Adrenal gland (tissue), 12 donors: ENCODE results near the gene ATP9B. TPM values are rescaled to one million over a fixed set of nuclear protein-coding genes. Genes with fewer than 3 reads are reported as not detected.

ENCODE experiments used
- DNase-seq, 7 donors: peaks; one replicate each; pipeline ENCODE4 v3.0.0-alpha.2; 2019 to 2020
- H3K27ac ChIP-seq, 5 donors: fragments of 200-600 bp; sonication (generic) in 4 of 5; 1 replicate in 3 of 5; 2 replicates in 2 of 5; pipeline versions ENCODE4 v1.5.1 to v1.8.0; 2016 to 2020; ENCODE audit warnings: mild to moderate bottlenecking in 1 of 5
- H3K27me3 ChIP-seq: fragments of 200-600 bp; 2 replicates; pipeline ENCODE4 v1.8.0; 2021
- H3K36me3 ChIP-seq, 2 donors: fragments of 200-600 bp; replicated peaks in 1 of 2; 1 replicate in 1 of 2; 2 replicates in 1 of 2; pipeline versions ENCODE4 v1.5.1 to v1.8.0; 2018 to 2022
- H3K4me1 ChIP-seq, 2 donors: fragments of 200-600 bp; replicated peaks in 1 of 2; 1 replicate in 1 of 2; 2 replicates in 1 of 2; pipeline versions ENCODE4 v1.5.1 to v1.8.0; 2018 to 2021
- H3K4me3 ChIP-seq, 4 donors: fragments of 200-600 bp; sonication (generic) in 3 of 4; one replicate each; pipeline ENCODE4 v1.5.1; 2016 to 2018
- H3K9me3 ChIP-seq, 3 donors: fragments of 200-600 bp; sonication (generic) in 1 of 3; replicated peaks in 1 of 3; 1 replicate in 2 of 3; 2 replicates in 1 of 3; pipeline versions ENCODE4 v1.5.1 to v1.8.0; 2016 to 2021
- CTCF ChIP-seq, 6 experiments: fragments of 450-650 bp in 4 of 6; fragments of 200-600 bp in 2 of 6; sonication (generic) in 1 of 6; IDR thresholded peaks; 1 replicate in 5 of 6; 2 replicates in 1 of 6; pipeline versions ENCODE4 v1.5.1 to v1.8.0; 2016 to 2021; ENCODE audit warnings: antibody characterized with exemption in 6 of 6, mild to moderate bottlenecking in 2 of 6, moderate library complexity in 1 of 6
- POLR2A ChIP-seq, 2 donors: fragments of 450-650 bp; IDR thresholded peaks; one replicate each; pipeline ENCODE4 v1.6.1; 2017; ENCODE audit warnings: antibody characterized with exemption in 2 of 2, mild to moderate bottlenecking in 2 of 2, moderate library complexity in 1 of 2
- WGBS, 4 donors: extraction: QIAGEN DNeasy Blood & Tissue Kit in 2 of 4; methylation state at CpG; one replicate each; pipeline versions ENCODE4 v1.1.5 to v1.1.7; 2013 to 2017; 5-methylcytosine and 5-hydroxymethylcytosine counted together
- intact Hi-C, 2 donors: fragments of 100-400 bp; cut with DNase I; formaldehyde crosslinking; loops; one replicate each; pipeline versions ENCODE4 v1.14.1 to v1.15.0; 2022 to 2023
- polyA plus RNA-seq, 3 donors: library from polyadenylated mRNA; stranded (reverse); fragments of 200-250 nt in 2 of 3; fragments of 350-450 nt in 1 of 3; fragmentation: Illumina TruSeq in 1 of 3; extraction: RNeasy Lipid Tissue Mini Kit (QIAGEN cat#74804) in 1 of 3; gene quantifications; one replicate each; pipeline ENCODE4 v1.2.3, GENCODE V29; 2013 to 2014
- total RNA-seq, 9 donors: library from RNA; depleted of rRNA in 4 of 9; stranded (reverse); fragments of >200 nt in 4 of 9; fragments of 120-200 nt in 1 of 9; fragmentation: NEBNext Ultra II Directional in 1 of 9; extraction: Animal tissue kit (Norgen Biotek cat#: 25700) in 1 of 9; gene quantifications; one replicate each; pipeline versions ENCODE4 v1.1.0 to v1.2.4, GENCODE V29; 2013 to 2023
- donor health status: healthy with polysubstance abuse.
- donor health status: Bipolar disorder and iron deficiency.
- donor health status: DM: yes; HTN: yes; CAD: no.
- donor health status: DM: no; HTN: no; CAD: no.
- donor health status: DM: no; HTN: no; CAD: no.
- donor health status: DM: yes; HTN: yes; CAD: no.

Gene ATP9B
- total and polyA plus RNA-seq, 12 donors, result 16.3 to 36.0 (median 27.7) TPM

GRCh38 chr18:79344208-79344581, 275.0 kb downstream of the ATP9B start:
- no peak overlapping the region for H3K4me3 ChIP-seq
- no peak for TF ChIP-seq POLR2A (IDR thresholded peaks at IDR 0.05)
- no peak for TF ChIP-seq CTCF (IDR thresholded peaks at IDR 0.05)
- no peaks in the 10 kb centered on the region for H3K4me1 ChIP-seq
- DNase-seq, result no peak
- intact Hi-C loops, result no loop called here
- 89 to 100% (median 96%) methylated on average over 2 of the region's 2 CpGs for WGBS, 4 donors
- H3K27ac ChIP-seq, result no peak overlapping the region
- H3K27me3 ChIP-seq, result no peaks in the 10 kb centered on the region
- H3K36me3 ChIP-seq, result peaks cover 0 to 40% of the 10 kb centered on the region in 2 donors
- H3K9me3 ChIP-seq, result no peaks in the 10 kb centered on the region

- Histone ChIP-seq H3K4me1 (no peaks in the 10 kb centered on the region), H3K27ac (no peak overlapping the region), H3K4me3 (no peak overlapping the region), H3K27me3 (no peaks in the 10 kb centered on the region), H3K36me3 (peaks cover 0 to 47% of the 10 kb centered on the region in 2 donors), H3K9me3 (no peaks in the 10 kb centered on the region)
- no peak for TF ChIP-seq POLR2A (IDR thresholded peaks at IDR 0.05)
- TF ChIP-seq CTCF (IDR thresholded peaks at IDR 0.05), result no peak
- intact Hi-C loops, result no loop called here
- DNase-seq, result no peak
- 91 to 99% (median 96%) methylated on average over 8 to 11 of the region's 11 CpGs for WGBS, 4 donors
Measured at GRCh38 chr18:79345366-79345765, 276.2 kb downstream of the ATP9B start.

DNA sequence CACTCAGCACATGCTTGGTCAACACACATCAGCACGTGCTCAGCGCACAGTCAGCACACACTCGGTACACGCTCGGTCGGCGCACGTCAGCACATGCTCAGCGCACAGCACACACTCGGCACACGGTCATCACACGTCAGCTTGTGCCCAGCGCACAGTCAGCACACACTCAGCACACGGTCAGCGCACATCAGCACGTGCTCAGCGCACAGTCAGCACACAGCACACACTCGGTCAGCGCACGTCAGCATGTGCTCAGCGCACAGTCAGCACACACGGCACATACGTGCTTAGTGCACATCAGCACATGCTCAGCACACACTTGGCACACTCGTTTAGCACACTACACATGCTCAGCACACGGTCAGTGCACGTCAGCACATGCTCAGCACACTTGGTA, 276.8 kb downstream of the ATP9B start:
- H3K4me1 ChIP-seq, result no peaks in the 10 kb centered on the region
- no peak overlapping the region for H3K27ac ChIP-seq
- DNase-seq, result no peak
- TF ChIP-seq POLR2A (IDR thresholded peaks at IDR 0.05), result no peak
- TF ChIP-seq CTCF (IDR thresholded peaks at IDR 0.05), result no peak
- H3K27me3 ChIP-seq, result no peaks in the 10 kb centered on the region
- H3K4me3 ChIP-seq, result no peak overlapping the region
- intact Hi-C loops, result no loop called here
- H3K9me3 ChIP-seq, result no peaks in the 10 kb centered on the region
- WGBS, 4 donors, result 89 to 98% (median 97%) methylated on average over 9 to 26 of the region's 26 CpGs
- H3K36me3 ChIP-seq, result peaks cover 0 to 53% of the 10 kb centered on the region in 2 donors

DNA sequence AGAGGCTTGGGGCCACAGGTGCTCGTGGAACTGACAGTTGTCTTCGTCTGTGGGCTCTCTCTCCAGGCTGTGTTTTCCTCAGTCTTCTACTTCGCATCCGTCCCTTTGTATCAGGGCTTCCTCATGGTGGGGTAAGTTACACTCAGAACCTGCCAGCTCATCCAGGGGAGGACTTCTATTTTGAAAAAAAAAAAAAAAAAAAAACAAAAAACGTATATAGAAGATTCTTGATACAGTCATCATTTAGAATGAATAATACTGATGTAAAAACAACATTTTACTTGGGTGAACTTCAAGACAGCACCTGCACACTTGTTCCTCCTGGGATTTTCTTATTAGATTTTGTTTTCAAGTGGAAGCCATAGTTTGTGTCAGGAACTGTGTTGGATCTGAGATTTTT, 278.9 kb downstream of the ATP9B start:
- no peak overlapping the region for H3K4me3 ChIP-seq
- H3K27me3 ChIP-seq, result no peaks in the 10 kb centered on the region
- WGBS, 4 donors, result 81 to 90% (median 84%) methylated on average over 5 of the region's 5 CpGs
- no peak overlapping the region for H3K27ac ChIP-seq
- TF ChIP-seq POLR2A (IDR thresholded peaks at IDR 0.05) (no peak), CTCF (IDR thresholded peaks at IDR 0.05) (no peak)
- intact Hi-C loops, result no loop called here
- DNase-seq, result no peak
- no peaks in the 10 kb centered on the region for H3K4me1 ChIP-seq
- H3K9me3 ChIP-seq, result no peaks in the 10 kb centered on the region
- peaks cover 0 to 59% of the 10 kb centered on the region in 2 donors for H3K36me3 ChIP-seq
